WTC11 (cell line): Measurements from ENCODE around the gene LIN28B. TPM values are rescaled to one million over a fixed set of nuclear protein-coding genes. Genes with fewer than 3 reads are reported as not detected.

Source experiments
- ATF2 ChIP-seq: sonication (generic); formaldehyde crosslinking; IDR thresholded peaks from 2 replicates; pipeline ENCODE4 v1.8.1; 2022; ENCODE audit warnings: low read depth, missing genetic modification reagents, borderline replicate concordance
- EMX1 ChIP-seq: fragments of 250-450 bp; sonication (Bioruptor Pico); IDR thresholded peaks from 2 replicates; pipeline ENCODE4 v1.8.0; 2021; ENCODE audit warnings: mild to moderate bottlenecking
- USF2 ChIP-seq: sonication (generic); formaldehyde crosslinking; IDR thresholded peaks from 2 replicates; pipeline ENCODE4 v1.8.1; 2023; ENCODE audit warnings: mild to moderate bottlenecking, missing genetic modification reagents, moderate library complexity
- ZBTB43 ChIP-seq: sonication (generic); formaldehyde crosslinking; IDR thresholded peaks from 2 replicates; pipeline ENCODE4 v1.8.1; 2023; ENCODE audit warnings: mild to moderate bottlenecking, missing genetic modification reagents
- ZNF232 ChIP-seq: sonication (generic); formaldehyde crosslinking; IDR thresholded peaks from 2 replicates; pipeline ENCODE4 v1.8.0; 2022; ENCODE audit warnings: mild to moderate bottlenecking, missing genetic modification reagents
- total RNA-seq: library from RNA; stranded (reverse); gene quantifications from 3 replicates; pipeline ENCODE4 v1.2.3, GENCODE V29; 2021

The LIN28B gene
- total RNA-seq, 1 experiment from 2014 or later, result 73.4 TPM

DNA sequence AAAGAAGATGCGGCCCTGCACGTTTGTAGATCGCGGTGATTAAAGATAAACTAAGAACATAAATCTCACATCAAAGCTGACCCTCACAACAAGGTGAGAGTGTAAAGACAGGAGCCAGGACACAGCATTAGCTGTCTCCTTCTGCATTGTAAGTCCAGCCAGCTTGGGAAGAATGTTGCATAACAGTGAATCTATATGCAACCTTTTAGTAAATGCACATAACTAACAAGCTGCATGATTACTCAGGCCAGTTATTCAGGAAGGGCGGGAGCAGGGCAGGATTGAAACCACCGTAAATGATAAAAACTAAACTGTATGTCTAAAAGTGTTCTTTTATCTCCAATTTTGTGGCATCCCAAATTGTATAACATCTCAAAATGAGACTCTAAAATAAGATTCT lies 165.8 kb downstream of the LIN28B start (continued):
- TF ChIP-seq ATF2 (CRISPR knock-in tag), result no peak
- TF ChIP-seq ZNF232 (CRISPR knock-in tag), result no peak
- no peak for TF ChIP-seq ZBTB43
- no peak for TF ChIP-seq EMX1
- TF ChIP-seq USF2, result no peak

Other genes starting within 250 kb of the LIN28B start
- gene HACE1, start 97.2 kb upstream of the LIN28B start, total RNA-seq, result 18.1 to 21.7 TPM (median 21.6 TPM) in 3 replicates
- gene POPDC3, start 222.9 kb downstream of the LIN28B start, total RNA-seq, result 1.7 to 2.8 TPM (median 2.7 TPM) in 3 replicates